Lung (tissue), 12 donors: ENCODE measurements around the gene HTR1D. TPM values are rescaled to one million over a fixed set of nuclear protein-coding genes. Genes with fewer than 3 reads are reported as not detected.

Experiments
- ATAC-seq: fragments of 200-7000 bp; cut with Tn5 transposase; one replicate; pipeline ENCODE4 v1.9.1; 2020; ENCODE audit warnings: moderate number of reproducible peaks; ENCODE audit not compliant: insufficient read depth, low FRiP score
- DNase-seq, 3 donors: peaks; one replicate each; pipeline ENCODE4 v3.0.0-alpha.2; 2013 to 2017
- H3K27ac ChIP-seq, 2 donors: one replicate each; pipeline ENCODE4 v1.5.1; 2013; ENCODE audit warnings: mild to moderate bottlenecking in 2 of 2, moderate library complexity in 2 of 2, control low read depth in 1 of 2, inconsistent platforms in 1 of 2, low read depth in 1 of 2, low read length in 1 of 2
- H3K27me3 ChIP-seq, 3 donors: one replicate each; pipeline ENCODE4 v1.5.1; 2013; ENCODE audit warnings: low read length in 2 of 3; ENCODE audit not compliant: control insufficient read depth in 3 of 3, insufficient read depth in 3 of 3
- H3K36me3 ChIP-seq, 4 donors: one replicate each; pipeline ENCODE4 v1.5.1; 2013; ENCODE audit warnings: low read length in 4 of 4, mild to moderate bottlenecking in 1 of 4, moderate library complexity in 1 of 4; ENCODE audit not compliant: control insufficient read depth in 4 of 4, insufficient read depth in 4 of 4
- H3K4me1 ChIP-seq, 5 donors: one replicate each; pipeline ENCODE4 v1.5.1; 2013; ENCODE audit warnings: low read length in 5 of 5, mild to moderate bottlenecking in 2 of 5, moderate library complexity in 1 of 5; ENCODE audit not compliant: control insufficient read depth in 5 of 5, insufficient read depth in 5 of 5
- H3K4me3 ChIP-seq: one replicate; pipeline ENCODE4 v1.5.1; 2013; ENCODE audit warnings: mild to moderate bottlenecking, control low read depth, moderate library complexity
- H3K9ac ChIP-seq, 2 donors: one replicate each; pipeline ENCODE4 v1.5.1; 2013; ENCODE audit warnings: low read length in 2 of 2, control low read depth in 1 of 2; ENCODE audit not compliant: insufficient read depth in 1 of 2
- H3K9me3 ChIP-seq, 4 donors: one replicate each; pipeline ENCODE4 v1.5.1; 2013; ENCODE audit warnings: low read length in 3 of 4, mild to moderate bottlenecking in 1 of 4, moderate library complexity in 1 of 4; ENCODE audit not compliant: control insufficient read depth in 4 of 4, insufficient read depth in 3 of 4
- WGBS, 2 donors: extraction: QIAGEN DNeasy Blood & Tissue Kit; methylation state at CpG; one replicate each; pipeline ENCODE4 v1.1.7; 2013; 5-methylcytosine and 5-hydroxymethylcytosine counted together
- polyA plus RNA-seq, 2 donors: library from polyadenylated mRNA; stranded (reverse); fragments of 200-250 nt; gene quantifications; one replicate each; pipeline ENCODE4 v1.2.1, GENCODE V29; 2013
- total RNA-seq, 2 donors: library from RNA; depleted of rRNA in 1 of 2; stranded (reverse); fragments of >200 nt in 1 of 2; gene quantifications; one replicate each; pipeline ENCODE4 v1.2.1, GENCODE V29; 2014 to 2021
- TF ChIP-seq, protein P1 (sequence below): IDR thresholded peaks from 2 replicates; pipeline ENCODE4 v1.5.1; 2012; ENCODE audit warnings: mild to moderate bottlenecking; ENCODE audit errors: control extremely low read depth, extremely low read depth
- donor health status: control.
- donor health status: control.
- donor health status: Bipolar disorder and iron deficiency.
- donor health status: healthy.
- donor health status: DM: yes; HTN: yes; CAD: no.

The HTR1D gene
- total and polyA plus RNA-seq, 4 donors: 0.18 to 0.30 (median 0.25) TPM; not detected in 1

DNA sequence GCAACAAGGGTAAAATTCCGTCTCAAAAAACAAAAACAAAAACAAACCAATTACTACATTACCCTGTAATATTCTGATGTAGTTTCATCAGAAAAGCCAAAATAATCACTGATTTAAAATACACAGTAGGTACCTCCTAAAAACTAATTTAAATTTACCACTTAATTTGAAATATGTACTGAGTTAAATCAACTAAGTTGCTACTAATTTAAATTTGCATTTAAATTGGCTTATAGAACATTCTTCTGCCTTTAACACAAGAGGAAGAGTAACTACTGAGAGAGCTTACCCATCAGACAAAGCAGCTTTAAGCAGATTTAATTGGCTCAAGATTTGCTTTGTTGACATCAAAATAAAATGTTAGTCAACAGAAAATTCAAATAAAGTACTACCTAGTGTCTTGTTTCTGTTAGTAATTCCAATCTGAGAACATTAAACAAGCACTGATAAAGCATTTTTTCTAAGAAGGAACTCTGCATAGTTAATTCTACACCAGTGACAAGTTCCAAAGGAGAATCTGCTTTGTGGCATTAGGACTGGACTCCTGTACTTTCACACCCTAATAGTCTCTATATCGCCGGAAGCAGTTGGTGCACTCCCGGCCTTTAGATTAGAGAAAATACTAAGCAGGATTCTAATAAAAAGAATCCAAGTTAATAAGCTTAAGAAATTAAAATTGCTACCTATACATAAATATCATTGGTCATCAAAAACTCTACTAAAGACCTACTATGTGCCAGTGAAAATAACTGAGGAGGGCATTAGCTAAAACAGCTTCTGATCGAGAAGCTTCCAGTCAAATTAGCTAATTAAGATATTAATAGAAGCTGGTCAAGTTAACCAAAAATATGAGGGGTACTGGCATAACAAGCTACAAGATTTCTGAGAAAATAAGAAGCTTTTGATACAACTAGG, 57.1 kb downstream of the HTR1D start:
- no peaks in the 10 kb centered on the region for H3K36me3 ChIP-seq
- H3K4me3 ChIP-seq: no peak overlapping the region
- TF ChIP-seq, protein P1, sequence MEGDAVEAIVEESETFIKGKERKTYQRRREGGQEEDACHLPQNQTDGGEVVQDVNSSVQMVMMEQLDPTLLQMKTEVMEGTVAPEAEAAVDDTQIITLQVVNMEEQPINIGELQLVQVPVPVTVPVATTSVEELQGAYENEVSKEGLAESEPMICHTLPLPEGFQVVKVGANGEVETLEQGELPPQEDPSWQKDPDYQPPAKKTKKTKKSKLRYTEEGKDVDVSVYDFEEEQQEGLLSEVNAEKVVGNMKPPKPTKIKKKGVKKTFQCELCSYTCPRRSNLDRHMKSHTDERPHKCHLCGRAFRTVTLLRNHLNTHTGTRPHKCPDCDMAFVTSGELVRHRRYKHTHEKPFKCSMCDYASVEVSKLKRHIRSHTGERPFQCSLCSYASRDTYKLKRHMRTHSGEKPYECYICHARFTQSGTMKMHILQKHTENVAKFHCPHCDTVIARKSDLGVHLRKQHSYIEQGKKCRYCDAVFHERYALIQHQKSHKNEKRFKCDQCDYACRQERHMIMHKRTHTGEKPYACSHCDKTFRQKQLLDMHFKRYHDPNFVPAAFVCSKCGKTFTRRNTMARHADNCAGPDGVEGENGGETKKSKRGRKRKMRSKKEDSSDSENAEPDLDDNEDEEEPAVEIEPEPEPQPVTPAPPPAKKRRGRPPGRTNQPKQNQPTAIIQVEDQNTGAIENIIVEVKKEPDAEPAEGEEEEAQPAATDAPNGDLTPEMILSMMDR: no peak
- DNase-seq: no peak
- 80 to 84% methylated on average over 5 of the region's 5 CpGs for WGBS, 2 donors
- peaks cover 0 to 14% (median 3%) of the 10 kb centered on the region in 5 donors for H3K4me1 ChIP-seq
- no peak overlapping the region for H3K9ac ChIP-seq
- no peaks in the 10 kb centered on the region for H3K9me3 ChIP-seq
- H3K27ac ChIP-seq: no peak overlapping the region
- no peaks in the 10 kb centered on the region for H3K27me3 ChIP-seq
- no peak for ATAC-seq

DNA sequence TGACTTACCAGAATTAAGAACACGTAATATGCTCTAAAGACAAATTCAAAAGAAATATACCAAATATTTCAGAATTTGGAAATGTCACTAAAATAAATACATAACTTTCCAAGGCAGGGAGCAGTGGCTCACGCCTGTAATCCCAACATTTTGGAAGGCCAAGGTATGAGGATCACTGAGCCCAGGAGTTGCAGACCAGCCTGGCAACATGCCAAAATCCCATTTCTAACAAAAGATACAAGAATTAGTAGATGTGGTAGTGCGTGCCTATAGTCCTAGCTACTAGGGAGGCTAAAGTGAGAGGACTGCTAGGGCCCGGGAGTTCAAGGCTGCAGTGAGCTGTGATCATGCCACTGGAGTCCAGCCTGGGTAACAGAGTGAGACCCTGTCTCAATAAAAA, 60.4 kb downstream of the HTR1D start:
- DNase-seq (no peak), ATAC-seq (no peak)
- no peak overlapping the region for H3K4me3 ChIP-seq
- H3K9me3 ChIP-seq: no peaks in the 10 kb centered on the region
- H3K4me1 ChIP-seq: peaks cover 0 to 13% (median 0%) of the 10 kb centered on the region in 5 donors
- 97 to 98% methylated on average over 4 of the region's 4 CpGs for WGBS, 2 donors
- TF ChIP-seq, protein P1: no peak
- H3K27ac ChIP-seq: no peak overlapping the region
- no peaks in the 10 kb centered on the region for H3K27me3 ChIP-seq
- H3K9ac ChIP-seq: no peak overlapping the region
- H3K36me3 ChIP-seq: peaks cover 0 to 2% (median 0%) of the 10 kb centered on the region in 4 donors

DNA sequence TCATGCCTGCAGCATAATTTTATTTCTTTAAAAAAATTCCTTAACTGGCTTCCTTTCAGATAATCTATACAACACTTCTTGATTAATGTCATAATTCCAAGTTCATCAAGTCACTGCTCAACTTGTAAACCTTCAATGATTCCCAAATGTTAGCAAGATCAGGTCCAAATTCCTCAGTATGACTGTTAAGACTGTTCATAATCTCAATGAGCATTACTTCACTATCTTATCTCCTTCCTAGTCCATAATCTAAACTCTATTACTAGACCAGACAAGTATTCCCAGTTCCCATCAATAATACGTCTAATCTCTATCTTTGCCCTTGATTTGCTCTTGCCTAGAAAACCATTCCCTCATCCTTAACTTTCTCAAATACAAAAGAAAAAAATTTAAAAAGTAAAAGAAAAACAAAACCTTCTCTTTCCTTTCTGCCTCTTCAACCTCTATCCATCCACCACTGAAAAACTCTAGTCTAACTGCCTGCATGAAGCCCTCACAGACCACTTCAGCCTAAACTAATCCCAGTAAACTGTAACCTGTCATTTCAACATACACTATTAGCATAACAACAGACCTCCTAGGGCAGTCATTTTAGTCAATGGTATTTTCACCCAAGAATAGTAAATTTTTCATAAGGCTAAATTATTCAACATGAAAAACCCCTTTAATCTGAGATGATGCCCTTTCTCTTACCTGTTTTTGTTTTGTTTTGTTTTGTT, 64.2 kb downstream of the HTR1D start:
- ATAC-seq (no peak), DNase-seq (no peak)
- Histone ChIP-seq H3K4me1 (peaks cover 0 to 13% (median 0%) of the 10 kb centered on the region in 5 donors), H3K4me3 (no peak overlapping the region), H3K27me3 (no peaks in the 10 kb centered on the region), H3K27ac (no peak overlapping the region), H3K36me3 (peaks cover 0 to 2% (median 0%) of the 10 kb centered on the region in 4 donors), H3K9me3 (no peaks in the 10 kb centered on the region), H3K9ac (no peak overlapping the region)
- TF ChIP-seq, protein P1: no peak
- WGBS, 2 donors: 78 to 93% methylated on average over 1 of the region's 1 CpG
